ENCODE results near the gene AFAP1. TPM values are rescaled to one million over a fixed set of nuclear protein-coding genes. Genes with fewer than 3 reads are reported as not detected.

Gene AFAP1
- total RNA-seq, 1 experiment from 2014 or later: 23.6 TPM

DNA sequence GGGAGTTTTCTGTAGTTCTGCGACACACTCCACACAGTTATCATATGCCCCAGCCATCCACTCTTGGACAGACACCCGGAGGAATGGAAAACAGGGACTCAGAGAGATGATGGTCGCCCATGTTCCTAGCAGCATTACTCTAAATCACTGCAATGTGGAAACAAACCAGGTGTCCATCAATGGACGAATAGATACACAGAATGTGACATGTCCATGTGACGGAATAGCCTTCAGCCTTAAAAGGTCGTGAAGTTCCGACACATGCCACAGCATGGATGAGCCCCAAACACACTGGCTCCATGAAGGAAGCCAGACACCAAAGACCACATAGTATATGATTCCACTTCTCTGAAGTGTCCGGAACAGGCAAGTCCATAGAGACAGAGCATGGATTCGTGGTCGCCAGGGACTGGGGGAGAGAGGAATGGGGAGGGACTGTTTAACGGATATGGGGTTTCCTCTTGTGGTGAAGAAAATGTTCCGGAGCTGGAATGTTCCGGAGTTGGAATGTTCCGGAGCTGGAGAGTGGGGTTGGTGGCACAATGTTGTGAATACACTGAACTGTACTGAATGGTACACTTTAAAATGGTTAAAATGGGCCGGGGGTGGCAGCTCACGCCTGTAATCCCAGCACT is 28.7 kb upstream of the AFAP1 start (continued):
- TF ChIP-seq, protein P1, sequence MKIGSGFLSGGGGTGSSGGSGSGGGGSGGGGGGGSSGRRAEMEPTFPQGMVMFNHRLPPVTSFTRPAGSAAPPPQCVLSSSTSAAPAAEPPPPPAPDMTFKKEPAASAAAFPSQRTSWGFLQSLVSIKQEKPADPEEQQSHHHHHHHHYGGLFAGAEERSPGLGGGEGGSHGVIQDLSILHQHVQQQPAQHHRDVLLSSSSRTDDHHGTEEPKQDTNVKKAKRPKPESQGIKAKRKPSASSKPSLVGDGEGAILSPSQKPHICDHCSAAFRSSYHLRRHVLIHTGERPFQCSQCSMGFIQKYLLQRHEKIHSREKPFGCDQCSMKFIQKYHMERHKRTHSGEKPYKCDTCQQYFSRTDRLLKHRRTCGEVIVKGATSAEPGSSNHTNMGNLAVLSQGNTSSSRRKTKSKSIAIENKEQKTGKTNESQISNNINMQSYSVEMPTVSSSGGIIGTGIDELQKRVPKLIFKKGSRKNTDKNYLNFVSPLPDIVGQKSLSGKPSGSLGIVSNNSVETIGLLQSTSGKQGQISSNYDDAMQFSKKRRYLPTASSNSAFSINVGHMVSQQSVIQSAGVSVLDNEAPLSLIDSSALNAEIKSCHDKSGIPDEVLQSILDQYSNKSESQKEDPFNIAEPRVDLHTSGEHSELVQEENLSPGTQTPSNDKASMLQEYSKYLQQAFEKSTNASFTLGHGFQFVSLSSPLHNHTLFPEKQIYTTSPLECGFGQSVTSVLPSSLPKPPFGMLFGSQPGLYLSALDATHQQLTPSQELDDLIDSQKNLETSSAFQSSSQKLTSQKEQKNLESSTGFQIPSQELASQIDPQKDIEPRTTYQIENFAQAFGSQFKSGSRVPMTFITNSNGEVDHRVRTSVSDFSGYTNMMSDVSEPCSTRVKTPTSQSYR (CRISPR knock-in tag; IDR thresholded peaks at IDR 0.05): no peak
- no peak for TF ChIP-seq USF1 (CRISPR knock-in tag; IDR thresholded peaks at IDR 0.05)

GRCh38 chr4:7967501-7968261 is 28.0 kb upstream of the AFAP1 start:
- Mint-ChIP-seq H3K27ac (no peak overlapping the region; the same call in 1 of the 2 replicates), H3K9me3 (no peaks in the 10 kb centered on the region), H3K27me3 (ENCODE audit: low read depth) (no peaks in the 10 kb centered on the region), H3K4me3 (no peak overlapping the region), H3K36me3 (no peaks in the 10 kb centered on the region), H3K4me1 (peaks cover 37% of the 10 kb centered on the region)
- ChIA-PET CTCF (interaction anchor here (0.8 to 1.4 kb wide), 4 partner anchors 11 to 206 kb away, joined by 3 to 6 read pairs (median 3); no protein-coding TSS in a partner anchor), POLR2A (interaction anchor here (0.5 kb wide), 1 partner anchor 70 kb away, joined by 4 read pairs; no protein-coding TSS in a partner anchor)
- ATAC-seq (no peak), DNase-seq (ENCODE audit: low spot score) (no peak)
- TF ChIP-seq ZNF317 (CRISPR knock-in tag; IDR thresholded peaks at IDR 0.05; ENCODE audit: borderline replicate concordance, low read depth) (no peak), NFATC4 (CRISPR knock-in tag; IDR thresholded peaks at IDR 0.05) (no peak), NR2C2 (CRISPR knock-in tag; IDR thresholded peaks at IDR 0.05) (no peak), MXD4 (CRISPR knock-in tag; IDR thresholded peaks at IDR 0.05; ENCODE audit: borderline replicate concordance) (no peak), FOXP1 (CRISPR knock-in tag; IDR thresholded peaks at IDR 0.05; ENCODE audit: borderline replicate concordance) (peak; percentile 16; the same call in 1 of the 2 replicates)

DNA sequence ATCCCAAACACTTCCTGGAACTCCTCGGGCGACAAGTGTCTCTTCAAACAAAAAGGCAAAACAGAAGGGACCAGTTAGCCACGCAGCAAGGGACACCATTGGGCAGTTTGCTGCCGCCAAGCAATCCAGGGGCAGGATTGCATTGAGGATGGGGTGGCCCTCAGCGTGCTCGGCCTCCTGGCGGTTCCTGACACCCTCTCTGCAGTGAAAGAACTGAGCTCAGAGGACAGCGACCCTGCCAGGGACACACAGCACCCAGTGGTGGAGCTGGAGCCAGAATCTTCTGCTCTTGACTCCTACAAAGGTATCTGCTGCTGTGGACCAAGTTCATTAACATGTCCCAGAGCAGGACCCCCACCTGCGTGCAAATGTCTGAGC is 27.4 kb upstream of the AFAP1 start:
- Mint-ChIP-seq H3K27me3 (ENCODE audit: low read depth) (no peaks in the 10 kb centered on the region), H3K9me3 (no peaks in the 10 kb centered on the region), H3K4me1 (peaks cover 33% of the 10 kb centered on the region), H3K27ac (no peak overlapping the region; the same call in 1 of the 2 replicates), H3K36me3 (no peaks in the 10 kb centered on the region), H3K4me3 (no peak overlapping the region)
- TF ChIP-seq, protein P2, sequence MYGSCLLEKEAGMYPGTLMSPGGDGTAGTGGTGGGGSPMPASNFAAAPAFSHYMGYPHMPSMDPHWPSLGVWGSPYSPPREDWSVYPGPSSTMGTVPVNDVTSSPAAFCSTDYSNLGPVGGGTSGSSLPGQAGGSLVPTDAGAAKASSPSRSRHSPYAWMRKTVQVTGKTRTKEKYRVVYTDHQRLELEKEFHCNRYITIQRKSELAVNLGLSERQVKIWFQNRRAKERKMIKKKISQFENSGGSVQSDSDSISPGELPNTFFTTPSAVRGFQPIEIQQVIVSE (CRISPR knock-in tag; IDR thresholded peaks at IDR 0.05; ENCODE audit: borderline replicate concordance): no peak
- TF ChIP-seq ATF1 (CRISPR knock-in tag; IDR thresholded peaks at IDR 0.05): no peak
- peak; percentile 82 for TF ChIP-seq GABPB1 (CRISPR knock-in tag; IDR thresholded peaks at IDR 0.05)
- ATAC-seq: no peak
- ChIA-PET CTCF (interaction anchor here (0.8 to 1.4 kb wide), 4 partner anchors 12 to 205 kb away, joined by 3 to 6 read pairs (median 3); no protein-coding TSS in a partner anchor), POLR2A (no interaction called here)
- no peak for DNase-seq (ENCODE audit: low spot score)

- no peaks in the 10 kb centered on the region for H3K36me3 Mint-ChIP-seq
- CTCF ChIA-PET: interaction anchor here (0.8 to 1.4 kb wide), 2 partner anchors 13 to 29 kb away, joined by 3 read pairs; no protein-coding TSS in a partner anchor
- no peak overlapping the region for H3K27ac Mint-ChIP-seq
- no peak for DNase-seq (ENCODE audit: low spot score)
- no peak for ATAC-seq
- no peak for TF ChIP-seq RELA (CRISPR knock-in tag; IDR thresholded peaks at IDR 0.05; ENCODE audit: borderline replicate concordance)
- no peak for TF ChIP-seq ELF4 (CRISPR knock-in tag; IDR thresholded peaks at IDR 0.05; ENCODE audit: low read depth)
- no peak for TF ChIP-seq NFE2L1 (CRISPR knock-in tag; IDR thresholded peaks at IDR 0.05)
- TF ChIP-seq CREB1 (CRISPR knock-in tag; IDR thresholded peaks at IDR 0.05): no peak
- POLR2A ChIA-PET: no interaction called here
- H3K9me3 Mint-ChIP-seq: no peaks in the 10 kb centered on the region
- no peaks in the 10 kb centered on the region for H3K27me3 Mint-ChIP-seq (ENCODE audit: low read depth)
- no peak overlapping the region for H3K4me3 Mint-ChIP-seq
- peaks cover 32% of the 10 kb centered on the region for H3K4me1 Mint-ChIP-seq
These were observed 26.8 kb upstream of the AFAP1 start for GRCh38 chr4:7966281-7967062.
